GM12891 (cell line): ENCODE results near the gene VGF.

ENCODE experiments used
- PAX5 ChIP-seq: IDR thresholded peaks from 2 replicates; pipeline ENCODE4 v1.6.1; 2011; ENCODE audit warnings: low read length, moderate library complexity, mild to moderate bottlenecking; ENCODE audit not compliant: insufficient read depth, severe bottlenecking
- POLR2A ChIP-seq: IDR thresholded peaks from 2 replicates; pipeline ENCODE4 v1.6.1; 2011; ENCODE audit warnings: low read depth, low read length, control low read depth
- POLR2AphosphoS5 ChIP-seq: IDR thresholded peaks from 2 replicates; pipeline ENCODE4 v1.6.1; 2011; ENCODE audit warnings: low read depth, low read length, control low read depth
- POU2F2 ChIP-seq: IDR thresholded peaks from 2 replicates; pipeline ENCODE4 v1.6.1; 2011; ENCODE audit warnings: low read depth, mild to moderate bottlenecking, control low read depth, low read length, moderate library complexity
- SPI1 ChIP-seq: IDR thresholded peaks from 2 replicates; pipeline ENCODE4 v1.6.1; 2011; ENCODE audit warnings: low read depth, low read length, control low read depth
- TAF1 ChIP-seq: IDR thresholded peaks from 2 replicates; pipeline ENCODE4 v1.6.1; 2011; ENCODE audit warnings: low read depth, low read length, control low read depth

GRCh38 chr7:101167645-101168411, 2.5 kb upstream of the VGF start:
- TF ChIP-seq POLR2AphosphoS5 (no peak), TAF1 (no peak), SPI1 (no peak), POLR2A (no peak), POU2F2 (no peak), PAX5 (no peak)
